ENCODE results near the gene WFDC12. TPM values are rescaled to one million over a fixed set of nuclear protein-coding genes. Genes with fewer than 3 reads are reported as not detected.

WFDC12 gene
- 0.32 to 2.9 TPM (median 1.8 TPM) in 3 replicates for polyA plus RNA-seq
- 23.6 TPM for polyA plus RNA-seq (2011; ENCODE audit: low read depth)
- 0.47 and 3.5 TPM in 2 replicates for polyA plus RNA-seq (2011; cell fraction: cytosol; rRNA removed)
- polyA plus RNA-seq (2011; cell fraction: nucleus; rRNA removed) = 1.1 and 6.8 TPM in 2 replicates
- polyA plus RNA-seq (2012; ENCODE audit: low replicate concordance) = 2.0 and 60.6 TPM in 2 replicates
- 0.59 to 2.0 TPM in 2 of 3 replicates, not detected in the other for polyA minus RNA-seq
- not detected for polyA minus RNA-seq (2011; cell fraction: cytosol; rRNA and poly(A)+ RNA removed)
- 1.3 TPM in 1 of 2 replicates, not detected in the other for polyA minus RNA-seq (2011; cell fraction: nucleus; rRNA and poly(A)+ RNA removed)

- peaks cover 6% of the 10 kb centered on the region for H3K27me3 ChIP-seq (ENCODE audit: control insufficient read depth, extremely low read depth, insufficient read depth, low read length)
- H3K4me3 ChIP-seq (ENCODE audit: control insufficient read depth in 2 of 3, extremely low read depth in 1 of 3, insufficient read depth in 2 of 3, low read depth in 1 of 3, low read length in 3 of 3) = no peak within 1 kb of the TSS
- DNase-seq (ENCODE audit: low read depth, low spot score) (no peak), FAIRE-seq (no peak)
- H3K4me2 ChIP-seq (ENCODE audit: control insufficient read depth, extremely low read depth, insufficient read depth, low read depth, low read length) = no peak within 1 kb of the TSS
- no peaks in the 10 kb centered on the region for H3K36me3 ChIP-seq (ENCODE audit: control insufficient read depth in 2 of 2, extremely low read depth in 1 of 2, insufficient read depth in 2 of 2, low read length in 2 of 2)
- no peak within 1 kb of the TSS for H3K27ac ChIP-seq (ENCODE audit: control insufficient read depth, insufficient read depth, low read length)
- H2AFZ ChIP-seq (ENCODE audit: control insufficient read depth, low read length) = no peak within 1 kb of the TSS
- no peaks in the 10 kb centered on the region for H4K20me1 ChIP-seq (ENCODE audit: control insufficient read depth, extremely low read depth, insufficient read depth, low read length)
- no peaks in the 10 kb centered on the region for H3K4me1 ChIP-seq (ENCODE audit: control insufficient read depth, extremely low read depth, insufficient read depth, low read length)
- H3K79me2 ChIP-seq (ENCODE audit: control insufficient read depth, insufficient read depth, low read length) = no peaks in the 10 kb centered on the region
- no peak within 1 kb of the TSS for H3K9ac ChIP-seq (ENCODE audit: control insufficient read depth, extremely low read depth, insufficient read depth, low read length)
- H3K9me3 ChIP-seq (ENCODE audit: control insufficient read depth, low read depth, low read length) = no peaks in the 10 kb centered on the region
- dilution Hi-C loops (cut with MboI; ENCODE audit: extremely low pct_ligation_motif_present, low sequenced_read_pairs) = no loop called here
- no peak for TF ChIP-seq CTCF (optimal IDR thresholded peaks at IDR 0.05 in 1 of 3, IDR thresholded peaks at IDR 0.05 in 1 of 3, conservative IDR thresholded peaks at IDR 0.05 in 1 of 3; ENCODE audit: extremely low read depth in 1 of 3, insufficient read depth in 2 of 3, low read length in 3 of 3)
- no peak for TF ChIP-seq EZH2 (IDR thresholded peaks at IDR 0.05; ENCODE audit: low read length)
- H3K9me1 ChIP-seq (ENCODE audit: control insufficient read depth, extremely low read depth, insufficient read depth, low read length) = no peaks in the 10 kb centered on the region
These were observed at the start of gene WFDC12 for GRCh38 chr20:45124365-45124764. Gene WFDC12 (minus strand): TSS chr20:45124465. CDS start chr20:45124447, 18 bp downstream.

DNA sequence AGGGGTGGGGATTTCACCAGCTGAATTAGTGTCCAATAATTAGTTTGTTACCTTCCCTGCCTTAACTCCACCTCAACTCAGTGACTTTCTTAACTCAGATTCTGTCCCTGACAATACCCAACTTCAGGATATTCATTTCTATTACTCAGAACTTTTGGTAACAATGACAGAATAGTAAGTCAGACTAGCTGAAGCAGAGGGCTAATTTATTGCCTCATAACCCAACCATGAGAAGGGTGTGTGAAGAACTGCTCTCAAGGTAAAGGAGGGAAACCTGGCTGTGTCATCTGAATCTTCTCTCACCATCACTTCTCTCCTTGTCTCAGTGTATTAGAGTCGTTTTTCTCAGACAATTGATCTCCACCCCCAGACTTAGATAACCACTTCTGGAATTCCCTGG, 49.3 kb upstream of the WFDC12 start:
- H3K4me3 ChIP-seq (ENCODE audit: control insufficient read depth in 2 of 3, extremely low read depth in 1 of 3, insufficient read depth in 2 of 3, low read depth in 1 of 3, low read length in 3 of 3) = no peak overlapping the region
- FAIRE-seq (no peak), DNase-seq (ENCODE audit: low read depth, low spot score) (no peak)
- dilution Hi-C loops (cut with MboI; ENCODE audit: extremely low pct_ligation_motif_present, low sequenced_read_pairs) = no loop called here
- H2AFZ ChIP-seq (ENCODE audit: control insufficient read depth, low read length) = no peak overlapping the region
- H3K9me3 ChIP-seq (ENCODE audit: control insufficient read depth, low read depth, low read length) = no peaks in the 10 kb centered on the region
- H3K9ac ChIP-seq (ENCODE audit: control insufficient read depth, extremely low read depth, insufficient read depth, low read length) = no peak overlapping the region
- no peaks in the 10 kb centered on the region for H4K20me1 ChIP-seq (ENCODE audit: control insufficient read depth, extremely low read depth, insufficient read depth, low read length)
- no peak overlapping the region for H3K4me2 ChIP-seq (ENCODE audit: control insufficient read depth, extremely low read depth, insufficient read depth, low read depth, low read length)
- no peaks in the 10 kb centered on the region for H3K36me3 ChIP-seq (ENCODE audit: control insufficient read depth in 2 of 2, extremely low read depth in 1 of 2, insufficient read depth in 2 of 2, low read length in 2 of 2)
- TF ChIP-seq CTCF (optimal IDR thresholded peaks at IDR 0.05 in 1 of 3, IDR thresholded peaks at IDR 0.05 in 1 of 3, conservative IDR thresholded peaks at IDR 0.05 in 1 of 3; ENCODE audit: extremely low read depth in 1 of 3, insufficient read depth in 2 of 3, low read length in 3 of 3) = no peak
- no peak for TF ChIP-seq EZH2 (IDR thresholded peaks at IDR 0.05; ENCODE audit: low read length)
- H3K79me2 ChIP-seq (ENCODE audit: control insufficient read depth, insufficient read depth, low read length) = no peaks in the 10 kb centered on the region
- no peaks in the 10 kb centered on the region for H3K4me1 ChIP-seq (ENCODE audit: control insufficient read depth, extremely low read depth, insufficient read depth, low read length)
- peaks cover 18% of the 10 kb centered on the region for H3K27me3 ChIP-seq (ENCODE audit: control insufficient read depth, extremely low read depth, insufficient read depth, low read length)
- H3K9me1 ChIP-seq (ENCODE audit: control insufficient read depth, extremely low read depth, insufficient read depth, low read length) = no peaks in the 10 kb centered on the region
- H3K27ac ChIP-seq (ENCODE audit: control insufficient read depth, insufficient read depth, low read length) = no peak overlapping the region

Measured in keratinocyte (primary cell).